Measurements from ENCODE around the gene TMEM239. TPM values are rescaled to one million over a fixed set of nuclear protein-coding genes. Genes with fewer than 3 reads are reported as not detected.
"Not testable (repeated sequence)": the region's sequence is repeated elsewhere in the genome, so short reads cannot be mapped to it uniquely, and the experiment has no call there.

Gene TMEM239
- polyA plus RNA-seq (2012; ENCODE audit: insufficient read depth, insufficient read length, low read depth): not detected

- H3K4me1 ChIP-seq: no peaks in the 10 kb centered on the region; the same call in 1 of the 2 replicates
- no peaks in the 10 kb centered on the region for H3K27me3 ChIP-seq
- no peaks in the 10 kb centered on the region for H3K9me3 ChIP-seq
- TF ChIP-seq CTCF (IDR thresholded peaks at IDR 0.05; ENCODE audit: low read depth, low read length): no peak
- no peak within 1 kb of the TSS for H3K4me3 ChIP-seq (ENCODE audit: low read depth, low read length)
- no peak for DNase-seq
- no peaks in the 10 kb centered on the region for H3K36me3 ChIP-seq
Measured at GRCh38 chr20:2816030-2816582, at the start of gene TMEM239. Gene TMEM239, plus strand, starts transcription at chr20:2816364. Its CDS starts 191 bp downstream, at chr20:2816555.

GRCh38 chr20:2767768-2768631 is 48.2 kb upstream of the TMEM239 start:
- H3K27me3 ChIP-seq: no peaks in the 10 kb centered on the region
- no peaks in the 10 kb centered on the region for H3K36me3 ChIP-seq
- H3K4me1 ChIP-seq: no peaks in the 10 kb centered on the region
- H3K9me3 ChIP-seq: no peaks in the 10 kb centered on the region
- no peak for DNase-seq
- TF ChIP-seq CTCF (IDR thresholded peaks at IDR 0.05; ENCODE audit: low read depth, low read length): no peak
- no peak overlapping the region for H3K4me3 ChIP-seq (ENCODE audit: low read depth, low read length)

- TF ChIP-seq CTCF (IDR thresholded peaks at IDR 0.05; ENCODE audit: low read depth, low read length): no peak
Measured at GRCh38 chr20:2768632-2769015, 47.5 kb upstream of the TMEM239 start.

GRCh38 chr20:2770091-2770490 is 46.1 kb upstream of the TMEM239 start:
- DNase-seq; H3K36me3 ChIP-seq; H3K4me3 ChIP-seq (ENCODE audit: low read depth, low read length); H3K9me3 ChIP-seq; H3K27me3 ChIP-seq; H3K4me1 ChIP-seq: not testable (repeated sequence)

More at GRCh38 chr20:2768632-2769015, 47.5 kb upstream of the TMEM239 start:
- no peak overlapping the region for H3K4me3 ChIP-seq (ENCODE audit: low read depth, low read length)
- no peaks in the 10 kb centered on the region for H3K4me1 ChIP-seq
- no peaks in the 10 kb centered on the region for H3K27me3 ChIP-seq
- H3K9me3 ChIP-seq: no peaks in the 10 kb centered on the region
- H3K36me3 ChIP-seq: no peaks in the 10 kb centered on the region
- DNase-seq: no peak

- no peaks in the 10 kb centered on the region for H3K4me1 ChIP-seq
- H3K4me3 ChIP-seq (ENCODE audit: low read depth, low read length): no peak overlapping the region
- H3K36me3 ChIP-seq: no peaks in the 10 kb centered on the region
- H3K9me3 ChIP-seq: no peaks in the 10 kb centered on the region
- TF ChIP-seq CTCF (IDR thresholded peaks at IDR 0.05; ENCODE audit: low read depth, low read length): no peak
- no peak for DNase-seq
- H3K27me3 ChIP-seq: no peaks in the 10 kb centered on the region
Measured at GRCh38 chr20:2771631-2772080, 44.5 kb upstream of the TMEM239 start.

GRCh38 chr20:2773812-2774211 is 42.4 kb upstream of the TMEM239 start:
- no peaks in the 10 kb centered on the region for H3K27me3 ChIP-seq
- DNase-seq: no peak
- no peaks in the 10 kb centered on the region for H3K4me1 ChIP-seq
- no peaks in the 10 kb centered on the region for H3K36me3 ChIP-seq
- H3K9me3 ChIP-seq: no peaks in the 10 kb centered on the region
- no peak overlapping the region for H3K4me3 ChIP-seq (ENCODE audit: low read depth, low read length)
- TF ChIP-seq CTCF (IDR thresholded peaks at IDR 0.05; ENCODE audit: low read depth, low read length): no peak
